AG09309 (cell line): ENCODE data around the gene AKR1E2.
A peak's percentile ranks its signal among the peaks of the same experiment; 100 is the strongest.

Experiments used
- DNase-seq: peaks from one replicate; pipeline ENCODE4 v3.0.0-alpha.2; 2010; ENCODE audit warnings: low read depth
- H3K4me3 ChIP-seq: 2 replicates; pipeline ENCODE4 v1.5.1; 2011; ENCODE audit warnings: mild to moderate bottlenecking, low read depth, low read length, moderate library complexity; ENCODE audit not compliant: control insufficient read depth
- CTCF ChIP-seq: IDR thresholded peaks from 2 replicates; pipeline ENCODE4 v1.5.1; 2011; ENCODE audit warnings: mild to moderate bottlenecking, low read depth, low read length, inconsistent platforms; ENCODE audit not compliant: insufficient read depth, control insufficient read depth; ENCODE audit errors: missing control alignments

Gene AKR1E2

GRCh38 chr10:4867520-4868356 is 41.7 kb downstream of the AKR1E2 start:
- no peak for TF ChIP-seq CTCF
- no peak overlapping the region for H3K4me3 ChIP-seq
- no peak for DNase-seq

GRCh38 chr10:4868357-4868657 is 42.3 kb downstream of the AKR1E2 start:
- DNase-seq, result no peak
- no peak for TF ChIP-seq CTCF
- no peak overlapping the region for H3K4me3 ChIP-seq

- TF ChIP-seq CTCF, result no peak
- no peak overlapping the region for H3K4me3 ChIP-seq
- DNase-seq, result no peak
Observed at GRCh38 chr10:4882704-4883078, 56.7 kb downstream of the AKR1E2 start.

GRCh38 chr10:4883079-4883739 is 57.2 kb downstream of the AKR1E2 start:
- TF ChIP-seq CTCF, result no peak
- H3K4me3 ChIP-seq, result no peak overlapping the region
- DNase-seq, result peak; percentile 13

- H3K4me3 ChIP-seq, result no peak overlapping the region
- no peak for TF ChIP-seq CTCF
- no peak for DNase-seq
Observed at GRCh38 chr10:4885162-4885561, 59.2 kb downstream of the AKR1E2 start.

GRCh38 chr10:4887501-4887900 is 61.5 kb downstream of the AKR1E2 start:
- TF ChIP-seq CTCF, result no peak
- no peak overlapping the region for H3K4me3 ChIP-seq
- no peak for DNase-seq
